ENCODE measurements around the gene ISG20. TPM values are rescaled to one million over a fixed set of nuclear protein-coding genes. Genes with fewer than 3 reads are reported as not detected.
A peak's percentile ranks its signal among the peaks of the same experiment; 100 is the strongest.

Gene ISG20
- total and polyA plus RNA-seq, 2 of the 8 experiments (the other 6 are each of a cell fraction or from before 2014, with no cell fraction given), result 2.9 to 5.2 TPM

GRCh38 chr15:88636050-88636449 lies 2.8 kb upstream of the ISG20 start (continued):
- TF ChIP-seq CTCF (IDR thresholded peaks at IDR 0.05; ENCODE audit: control extremely low read depth in 1 of 3, insufficient read depth in 1 of 3, low read depth in 1 of 3, low read length in 3 of 3) (no peak), GABPA (IDR thresholded peaks at IDR 0.05; ENCODE audit: borderline replicate concordance, insufficient read depth, low read length) (no peak), SAP30 (IDR thresholded peaks at IDR 0.05; ENCODE audit: insufficient read depth, insufficient replicate concordance, low read length) (no peak), EP300 (IDR thresholded peaks at IDR 0.05; ENCODE audit: borderline replicate concordance in 1 of 2, low read depth in 2 of 2, low read length in 2 of 2) (no peak), TEAD4 (IDR thresholded peaks at IDR 0.05; ENCODE audit: low read depth, low read length) (no peak), POLR2A (IDR thresholded peaks at IDR 0.05; ENCODE audit: control extremely low read depth in 1 of 2, low read depth in 2 of 2, low read length in 2 of 2) (peak; percentile 44 to 62), POLR2AphosphoS5 (IDR thresholded peaks at IDR 0.05; ENCODE audit: low read depth, low read length) (peak; percentile 76), MAX (IDR thresholded peaks at IDR 0.05) (no peak), CHD2 (IDR thresholded peaks at IDR 0.05; ENCODE audit: low read length) (no peak), SP2 (IDR thresholded peaks at IDR 0.05; ENCODE audit: low read length) (no peak), KDM1A (IDR thresholded peaks at IDR 0.05; ENCODE audit: borderline replicate concordance, low read length) (no peak), TAF7 (optimal IDR thresholded peaks at IDR 0.05; ENCODE audit: borderline replicate concordance, low read depth, low read length) (no peak), BCL11A (IDR thresholded peaks at IDR 0.05; ENCODE audit: low read depth in 2 of 2, low read length in 2 of 2) (no peak), GTF2F1 (IDR thresholded peaks at IDR 0.05; ENCODE audit: borderline replicate concordance, low read depth, low read length) (no peak)
